GM19324 (cell line): ENCODE results near the gene MICAL3.
"Not testable (repeated sequence)": the region's sequence is repeated elsewhere in the genome, so short reads cannot be mapped to it uniquely, and the experiment has no call there.

Experiments
- ATAC-seq: cut with Tn5 transposase; IDR thresholded peaks from one replicate; pipeline ENCODE4 v1.9.1; 2021; ENCODE audit warnings: mild to moderate bottlenecking, moderate library complexity; ENCODE audit not compliant: unreplicated experiment, low FRiP score

MICAL3 gene

GRCh38 chr22:17897858-17898257 lies 126.5 kb downstream of the MICAL3 start:
- ATAC-seq = no peak

GRCh38 chr22:17897426-17897825 lies 126.9 kb downstream of the MICAL3 start:
- ATAC-seq = no peak

GRCh38 chr22:17896586-17896985 lies 127.8 kb downstream of the MICAL3 start:
- no peak for ATAC-seq

GRCh38 chr22:17893900-17894535 lies 130.3 kb downstream of the MICAL3 start:
- ATAC-seq = no peak

- no peak for ATAC-seq
Observed at GRCh38 chr22:17892376-17892775, 132.0 kb downstream of the MICAL3 start.

GRCh38 chr22:17891481-17892167 lies 132.7 kb downstream of the MICAL3 start:
- ATAC-seq = no peak

- ATAC-seq = no peak
Observed at GRCh38 chr22:17890892-17891291, 133.5 kb downstream of the MICAL3 start.

- no peak for ATAC-seq
Observed at GRCh38 chr22:17890245-17890671, 134.1 kb downstream of the MICAL3 start.

- ATAC-seq = no peak
Observed at GRCh38 chr22:17888855-17889254, 135.5 kb downstream of the MICAL3 start.

GRCh38 chr22:17888439-17888838 lies 135.9 kb downstream of the MICAL3 start:
- no peak for ATAC-seq

GRCh38 chr22:17884893-17885292 lies 139.5 kb downstream of the MICAL3 start:
- no peak for ATAC-seq

- ATAC-seq = no peak
Observed at GRCh38 chr22:17884084-17884483, 140.3 kb downstream of the MICAL3 start.

GRCh38 chr22:17883356-17883755 lies 141.0 kb downstream of the MICAL3 start:
- ATAC-seq = no peak

- no peak for ATAC-seq
Observed at GRCh38 chr22:17882727-17883126, 141.6 kb downstream of the MICAL3 start.

GRCh38 chr22:17882162-17882561 lies 142.2 kb downstream of the MICAL3 start:
- no peak for ATAC-seq

- ATAC-seq = no peak
Observed at GRCh38 chr22:17881366-17881765, 143.0 kb downstream of the MICAL3 start.

GRCh38 chr22:17880468-17880867 lies 143.9 kb downstream of the MICAL3 start:
- no peak for ATAC-seq

GRCh38 chr22:17880020-17880419 lies 144.3 kb downstream of the MICAL3 start:
- no peak for ATAC-seq

- no peak for ATAC-seq
Observed at GRCh38 chr22:17878941-17879340, 145.4 kb downstream of the MICAL3 start.

GRCh38 chr22:17878186-17878694 lies 146.1 kb downstream of the MICAL3 start:
- no peak for ATAC-seq

GRCh38 chr22:17876878-17877855 lies 147.2 kb downstream of the MICAL3 start:
- ATAC-seq = not testable (repeated sequence)
